GM19025 (cell line): ENCODE results near the gene SLC25A19.

Experiments used
- ATAC-seq: cut with Tn5 transposase; IDR thresholded peaks from one replicate; pipeline ENCODE4 v1.9.1; 2021; ENCODE audit warnings: mild to moderate bottlenecking, low read depth, moderate library complexity; ENCODE audit not compliant: unreplicated experiment

Gene SLC25A19

DNA sequence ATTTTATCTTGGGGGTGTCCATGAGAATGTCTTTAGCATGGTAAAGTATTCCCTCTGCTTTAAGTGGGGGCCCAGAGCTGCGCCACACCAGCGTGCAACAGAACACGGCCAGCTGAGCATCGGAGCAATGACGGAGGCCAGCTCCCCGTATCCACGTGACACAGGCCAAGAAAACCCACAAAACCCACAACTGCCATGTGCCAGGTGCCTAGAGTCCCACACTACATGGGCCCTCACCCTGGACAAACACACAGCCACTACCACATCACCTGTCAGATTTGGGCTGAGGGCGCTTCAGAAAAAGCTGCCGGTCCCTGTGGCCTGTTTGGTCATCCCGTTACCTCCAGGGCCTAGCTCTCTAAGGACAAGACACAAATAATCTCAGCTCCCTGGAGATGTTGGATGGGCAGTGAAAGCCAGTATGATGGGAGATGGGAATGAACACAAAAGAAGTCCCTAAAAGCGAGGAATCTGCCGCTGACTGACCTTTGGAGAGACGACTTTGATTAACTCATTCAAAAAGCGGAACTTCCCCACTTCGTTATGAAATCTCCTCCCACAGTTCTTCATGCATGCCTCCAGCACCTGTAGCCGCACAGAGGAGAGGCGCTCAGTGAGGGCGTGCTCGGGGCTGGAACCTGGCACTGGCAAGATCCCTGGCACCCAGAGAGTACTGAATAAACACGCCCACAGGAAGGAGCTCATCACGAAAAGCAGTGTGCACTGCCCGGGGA is 44.9 kb downstream of the SLC25A19 start:
- no peak for ATAC-seq

- no peak for ATAC-seq
Observed at GRCh38 chr17:75242461-75243042, 46.7 kb downstream of the SLC25A19 start.

DNA sequence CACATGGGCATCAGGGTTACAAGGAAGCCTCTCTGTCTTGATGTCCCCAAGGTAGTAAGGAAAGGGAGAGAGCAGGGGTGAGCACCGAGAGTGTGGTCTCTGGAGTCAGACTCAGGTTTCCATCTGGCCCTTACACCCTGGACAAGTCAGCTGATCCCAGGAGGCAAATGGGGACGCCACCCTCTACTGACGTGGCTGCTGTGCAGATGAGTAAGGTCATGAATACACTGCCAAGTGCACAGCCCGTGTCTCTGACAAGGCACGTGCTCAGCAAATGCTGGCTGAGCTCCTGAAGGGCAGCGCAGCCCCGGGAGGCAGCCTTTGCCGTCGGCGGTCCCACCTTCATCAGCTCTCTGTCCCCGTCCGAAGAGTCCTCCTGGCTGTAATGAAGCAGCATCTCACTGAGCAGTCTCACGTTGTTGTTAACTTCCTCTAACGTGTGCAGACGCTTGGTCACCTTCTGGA is 47.2 kb downstream of the SLC25A19 start:
- no peak for ATAC-seq

DNA sequence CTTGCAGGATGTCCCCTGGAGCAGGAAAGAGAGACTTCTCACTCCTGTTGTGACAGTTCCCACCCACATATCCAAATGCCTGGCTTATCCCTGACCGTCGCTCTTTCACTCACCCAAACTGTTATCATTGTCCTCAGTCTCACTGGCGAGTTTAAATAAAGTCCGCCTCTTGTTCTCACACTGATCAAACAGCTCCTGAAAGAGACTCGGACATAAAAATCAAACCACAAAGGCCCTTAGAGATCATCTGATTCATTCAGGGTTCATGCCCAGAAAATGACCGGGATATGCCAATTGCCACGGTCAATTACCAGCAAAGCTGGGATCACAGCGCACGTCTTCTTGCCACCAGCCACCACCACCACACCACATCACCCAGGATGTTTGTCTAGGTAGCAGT is 47.7 kb downstream of the SLC25A19 start:
- ATAC-seq: no peak

GRCh38 chr17:75241143-75241430 is 48.1 kb downstream of the SLC25A19 start:
- ATAC-seq: no peak

- no peak for ATAC-seq
Observed at GRCh38 chr17:75240394-75241142, 48.7 kb downstream of the SLC25A19 start.

GRCh38 chr17:75239778-75240393 is 49.3 kb downstream of the SLC25A19 start:
- no peak for ATAC-seq

GRCh38 chr17:75239214-75239613 is 50.0 kb downstream of the SLC25A19 start:
- no peak for ATAC-seq

DNA sequence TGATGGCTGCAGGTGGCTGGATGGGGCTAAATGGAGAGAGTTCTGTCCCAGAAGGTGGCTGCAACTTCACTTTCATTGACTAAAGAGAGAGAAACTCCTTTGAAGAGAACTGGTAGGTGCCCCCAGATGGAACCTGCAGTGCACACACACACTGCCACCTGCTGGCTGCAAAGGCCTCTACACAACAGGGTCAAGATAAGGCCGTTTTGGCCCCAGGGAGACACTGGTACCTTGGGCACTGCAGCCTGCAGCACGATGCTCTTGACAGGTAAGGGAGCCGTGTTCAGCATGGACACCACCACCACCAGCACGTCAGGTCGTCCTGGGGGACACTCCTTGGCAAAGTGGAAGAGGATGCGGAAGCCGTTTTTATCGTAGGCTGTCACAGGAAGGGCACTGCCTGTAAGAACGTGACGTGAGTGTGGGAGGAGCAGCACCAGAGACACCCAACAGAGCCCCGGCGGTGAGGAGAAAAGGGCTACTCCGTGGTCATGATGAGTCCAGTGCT is 50.5 kb downstream of the SLC25A19 start:
- ATAC-seq: no peak

GRCh38 chr17:75238020-75238580 is 51.1 kb downstream of the SLC25A19 start:
- no peak for ATAC-seq

GRCh38 chr17:75237100-75238014 is 51.9 kb downstream of the SLC25A19 start:
- no peak for ATAC-seq

- ATAC-seq: no peak
Observed at GRCh38 chr17:75232786-75233185, 56.4 kb downstream of the SLC25A19 start.

DNA sequence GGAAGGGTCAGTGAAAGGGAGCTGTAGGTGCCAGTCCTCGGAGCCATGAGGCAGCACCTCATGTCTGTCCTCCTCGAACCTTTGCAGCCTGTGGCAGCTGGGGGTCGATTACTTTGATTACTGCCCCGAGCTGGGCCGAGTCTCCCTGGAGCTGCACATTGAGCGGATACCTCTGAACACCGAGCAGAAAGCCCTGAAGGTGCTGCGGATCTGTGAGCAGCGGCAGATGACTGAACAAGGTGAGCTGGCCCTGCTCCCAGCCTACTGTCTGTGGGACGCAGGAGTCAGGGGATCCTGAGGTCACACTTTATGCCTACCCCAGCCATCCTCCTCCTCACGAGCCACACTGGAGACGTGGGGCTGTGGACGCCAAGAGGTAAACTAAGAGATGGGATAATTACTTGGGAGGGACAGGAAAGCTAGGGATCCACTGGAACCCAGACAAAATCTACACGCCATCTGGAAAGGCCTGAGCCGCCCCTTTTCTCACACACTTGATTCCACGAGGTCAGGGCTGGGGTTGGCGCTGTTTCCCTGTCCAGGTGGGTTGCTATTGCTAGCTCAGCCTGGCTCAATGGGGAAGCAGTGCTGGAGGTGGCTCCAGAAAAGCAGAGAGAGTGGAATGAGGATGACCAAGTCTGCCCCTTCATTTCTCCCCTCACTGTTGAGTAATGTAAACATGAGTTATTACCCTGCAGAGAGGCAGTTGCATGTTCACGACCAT is 57.3 kb downstream of the SLC25A19 start:
- no peak for ATAC-seq

- no peak for ATAC-seq
Observed at GRCh38 chr17:75231071-75231470, 58.2 kb downstream of the SLC25A19 start.

DNA sequence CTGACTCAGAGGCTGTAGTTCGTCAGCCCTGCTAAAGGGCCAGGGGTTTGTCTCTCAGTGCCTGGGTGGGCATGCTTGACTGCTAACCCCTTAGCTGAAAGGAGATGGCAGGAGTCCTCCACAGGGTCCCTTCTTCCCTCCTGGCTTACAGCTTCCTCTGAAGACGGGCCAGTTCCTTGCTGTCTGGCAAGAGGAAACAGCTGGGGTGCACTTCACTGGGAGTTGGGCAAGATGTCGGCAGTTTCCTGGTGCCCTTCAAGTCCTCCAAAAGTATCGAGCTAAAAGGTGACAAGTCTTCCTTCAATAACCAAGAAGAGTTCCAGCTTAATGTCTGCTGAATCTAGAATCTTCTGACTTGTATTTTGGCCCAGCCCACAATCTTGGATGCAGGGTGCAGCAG is 60.4 kb downstream of the SLC25A19 start:
- ATAC-seq: no peak

DNA sequence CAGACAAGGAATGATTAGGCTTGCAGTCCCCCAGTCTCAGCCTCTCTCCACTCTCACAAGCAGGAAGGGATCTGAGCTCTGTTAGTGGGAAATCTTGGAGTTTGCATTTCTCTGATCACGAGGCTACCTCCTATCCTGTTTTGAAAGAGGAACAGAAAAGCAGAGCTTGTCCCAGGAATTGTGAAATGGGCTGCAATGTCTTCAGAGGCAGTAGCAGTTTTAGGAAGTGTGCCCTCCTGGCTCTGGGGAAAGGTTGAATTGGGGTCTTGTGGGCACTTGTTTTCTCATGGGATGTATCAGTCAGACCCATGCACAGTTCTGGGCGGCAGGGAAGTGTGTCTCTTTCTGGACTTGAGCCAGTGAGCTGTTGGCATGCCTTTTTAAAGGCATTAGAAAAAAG is 60.9 kb downstream of the SLC25A19 start:
- ATAC-seq: no peak

- no peak for ATAC-seq
Observed at GRCh38 chr17:75227729-75228128, 61.5 kb downstream of the SLC25A19 start.

DNA sequence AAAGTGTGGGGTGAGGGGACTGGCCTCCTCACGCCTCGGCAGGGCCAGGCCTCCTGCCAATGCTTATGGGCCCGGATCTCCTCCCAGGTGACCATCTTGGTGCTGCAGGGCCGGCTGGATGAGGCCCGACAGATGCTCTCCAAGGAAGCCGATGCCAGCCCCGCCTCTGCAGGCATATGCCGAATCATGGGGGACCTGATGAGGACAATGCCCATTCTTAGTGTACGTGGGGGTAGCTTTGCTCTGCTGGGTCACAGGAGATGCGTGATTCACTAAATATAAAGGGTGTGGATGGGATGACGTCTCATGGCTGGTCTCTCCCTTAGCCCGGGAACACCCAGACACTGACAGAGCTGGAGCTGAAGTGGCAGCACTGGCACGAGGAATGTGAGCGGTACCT is 64.2 kb downstream of the SLC25A19 start:
- no peak for ATAC-seq
